CD4-positive, alpha-beta T cell treated with Interleukin-6 at 100 ng/mL for 8 hours (primary cell): Measurements from ENCODE around the gene MYL4.
"Not testable (repeated sequence)": the region's sequence is repeated elsewhere in the genome, so short reads cannot be mapped to it uniquely, and the experiment has no call there.

Source experiments
- DNase-seq: peaks from one replicate; pipeline ENCODE4 v3.0.0-alpha.2; 2020; ENCODE audit warnings: mixed read lengths, low spot score

MYL4 gene

GRCh38 chr17:47208744-47209488, at the start of gene MYL4:
TSS of gene MYL4 (plus strand) at chr17:47209348. CDS start at chr17:47209423, 75 bp downstream.
- no peak for DNase-seq

GRCh38 chr17:47162013-47162622, 47.0 kb upstream of the MYL4 start:
- DNase-seq = no peak

GRCh38 chr17:47164263-47164662, 44.9 kb upstream of the MYL4 start:
- DNase-seq = no peak

- no peak for DNase-seq
Observed at GRCh38 chr17:47165137-47165536, 44.0 kb upstream of the MYL4 start.

- DNase-seq = not testable (repeated sequence)
Observed at GRCh38 chr17:47166854-47167253, 42.3 kb upstream of the MYL4 start.

- DNase-seq = not testable (repeated sequence)
Observed at GRCh38 chr17:47168896-47169295, 40.3 kb upstream of the MYL4 start.

- DNase-seq = no peak
Observed at GRCh38 chr17:47170710-47171109, 38.4 kb upstream of the MYL4 start.

- DNase-seq = no peak
Observed at GRCh38 chr17:47172696-47173565, 36.2 kb upstream of the MYL4 start.

- not testable (repeated sequence) for DNase-seq
Observed at GRCh38 chr17:47174823-47175222, 34.3 kb upstream of the MYL4 start.

- no peak for DNase-seq
Observed at GRCh38 chr17:47176389-47176826, 32.7 kb upstream of the MYL4 start.

GRCh38 chr17:47177261-47177660, 31.9 kb upstream of the MYL4 start:
- DNase-seq = no peak

GRCh38 chr17:47179141-47179540, 30.0 kb upstream of the MYL4 start:
- DNase-seq = no peak

GRCh38 chr17:47180337-47180736, 28.8 kb upstream of the MYL4 start:
- DNase-seq = no peak

- not testable (repeated sequence) for DNase-seq
Observed at GRCh38 chr17:47180988-47181387, 28.2 kb upstream of the MYL4 start.

- DNase-seq = no peak
Observed at GRCh38 chr17:47184681-47185080, 24.5 kb upstream of the MYL4 start.

GRCh38 chr17:47188271-47188875, 20.8 kb upstream of the MYL4 start:
- no peak for DNase-seq

- DNase-seq = peak; percentile 99
Observed at GRCh38 chr17:47188876-47189731, 20.0 kb upstream of the MYL4 start, which contains the start of gene CDC27. TSS of gene CDC27 (minus strand) at chr17:47189295. CDS start at chr17:47189172, 123 bp downstream.

- DNase-seq = no peak
Observed at GRCh38 chr17:47189732-47190237, 19.4 kb upstream of the MYL4 start.

GRCh38 chr17:47190243-47190642, 18.9 kb upstream of the MYL4 start:
- no peak for DNase-seq

GRCh38 chr17:47190770-47191169, 18.4 kb upstream of the MYL4 start:
- DNase-seq = no peak

GRCh38 chr17:47192554-47192953, 16.6 kb upstream of the MYL4 start:
- DNase-seq = peak; percentile 26
